H4 (cell line): Measurements from ENCODE around the gene TIE1. TPM values are rescaled to one million over a fixed set of nuclear protein-coding genes. Genes with fewer than 3 reads are reported as not detected.
A peak's percentile ranks its signal among the peaks of the same experiment; 100 is the strongest.

Source experiments
- DNase-seq: peaks from one replicate; pipeline ENCODE4 v3.0.0-alpha.2; 2015; ENCODE audit warnings: low spot score
- total RNA-seq: library from RNA; depleted of rRNA; stranded (reverse); fragments of >200 nt; shearing (Covaris generic); gene quantifications from 2 replicates; pipeline ENCODE4 v1.2.3, GENCODE V29; 2014

TIE1 gene
- total RNA-seq, 1 experiment from 2014 or later, result 0.04 TPM

DNA sequence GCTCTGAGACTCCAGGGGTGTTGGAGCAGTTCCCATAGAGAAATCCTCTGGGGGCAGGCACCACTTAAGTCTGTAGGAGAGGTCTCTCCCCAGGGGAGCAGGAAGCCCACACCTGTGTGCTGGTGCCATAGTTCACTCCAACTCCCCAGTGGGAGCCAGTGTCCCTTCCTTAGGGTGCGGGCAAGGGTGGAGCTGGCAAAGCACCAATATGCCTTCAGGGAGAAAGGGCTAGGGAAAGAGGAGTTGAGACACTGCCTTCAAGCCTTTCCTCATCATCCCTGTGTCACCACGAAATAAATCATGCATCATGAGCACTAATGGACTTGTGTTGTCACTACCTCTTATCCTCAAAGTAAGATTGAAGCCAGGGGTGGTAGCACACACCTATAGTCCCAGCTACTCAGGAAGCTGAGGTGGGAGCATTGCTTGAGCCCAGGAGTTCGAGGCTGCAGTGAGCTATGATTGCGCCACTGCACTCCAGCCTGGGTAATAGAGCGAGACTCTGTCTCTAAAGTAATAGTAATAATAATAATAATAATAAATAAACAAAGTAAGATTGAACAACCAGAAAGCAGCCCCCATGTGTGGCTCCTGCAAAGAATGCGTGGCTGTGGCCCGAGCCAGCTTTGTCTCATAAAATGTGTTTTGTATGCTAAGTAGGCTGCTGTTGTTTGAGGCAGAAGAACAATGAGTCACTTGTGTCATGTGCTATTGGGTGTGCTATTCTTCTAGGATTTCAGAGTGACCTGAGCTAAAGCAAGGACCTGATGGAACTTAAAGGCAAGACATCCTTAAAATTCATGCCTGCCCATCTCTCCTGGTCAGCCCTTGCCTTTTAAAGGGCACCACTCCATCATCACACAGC is 6.7 kb upstream of the TIE1 start:
- DNase-seq, result peak; percentile 60

DNA sequence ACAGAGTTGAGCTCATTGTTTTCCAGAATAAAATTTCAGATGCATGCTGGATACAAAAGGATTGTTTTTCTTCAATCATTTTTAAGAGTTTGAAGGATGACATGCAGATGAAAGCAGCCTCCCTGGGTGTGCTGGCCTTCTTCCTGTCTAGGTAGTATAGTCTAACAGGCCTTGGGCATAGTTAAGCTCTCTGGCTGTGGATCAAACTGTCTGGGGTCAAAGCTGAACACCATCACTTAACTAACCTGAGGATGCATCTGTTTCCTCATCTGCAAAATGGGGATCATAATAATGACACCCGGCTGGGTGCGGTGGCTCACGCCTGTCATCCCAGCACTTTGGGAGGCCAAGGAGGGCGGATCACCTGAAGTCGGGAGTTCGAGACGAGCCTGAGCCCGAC is 6.0 kb upstream of the TIE1 start:
- no peak for DNase-seq

DNA sequence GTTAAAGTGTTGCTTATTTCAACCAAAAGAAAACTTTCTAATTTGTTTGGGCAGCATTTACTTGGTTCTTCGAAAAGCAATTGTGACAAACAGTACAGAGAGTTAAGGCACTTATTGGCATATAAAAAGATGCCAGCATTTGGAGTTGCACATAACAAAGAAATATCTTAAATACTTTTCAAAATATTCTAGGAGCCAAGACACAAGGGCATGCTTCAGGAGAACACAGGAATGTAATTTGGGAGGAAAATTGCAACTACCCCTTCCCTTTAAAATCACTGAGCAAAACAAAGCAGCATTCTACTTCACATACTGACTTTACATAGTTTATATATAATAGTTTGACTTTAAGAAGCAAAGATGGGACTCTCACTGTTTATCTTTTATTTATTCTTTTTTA is 4.6 kb upstream of the TIE1 start:
- no peak for DNase-seq

DNA sequence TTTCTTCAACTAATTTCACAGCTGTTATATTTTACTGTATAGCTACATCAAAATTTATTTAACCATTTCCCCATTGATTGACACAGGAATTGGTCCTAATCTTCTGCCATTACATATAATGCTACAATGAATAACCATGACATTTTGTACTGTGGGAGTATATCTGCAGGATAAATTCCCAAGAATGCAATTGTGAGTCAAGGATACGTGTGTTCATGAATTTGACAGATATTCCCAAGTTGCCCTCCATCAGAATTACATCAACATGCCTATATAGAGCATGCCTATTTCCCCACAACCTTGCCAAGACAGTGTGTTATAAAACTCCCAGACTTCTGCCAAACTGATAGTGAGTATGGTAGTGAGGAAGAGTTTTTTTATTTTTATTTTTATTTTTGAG is 2.7 kb upstream of the TIE1 start:
- no peak for DNase-seq

DNA sequence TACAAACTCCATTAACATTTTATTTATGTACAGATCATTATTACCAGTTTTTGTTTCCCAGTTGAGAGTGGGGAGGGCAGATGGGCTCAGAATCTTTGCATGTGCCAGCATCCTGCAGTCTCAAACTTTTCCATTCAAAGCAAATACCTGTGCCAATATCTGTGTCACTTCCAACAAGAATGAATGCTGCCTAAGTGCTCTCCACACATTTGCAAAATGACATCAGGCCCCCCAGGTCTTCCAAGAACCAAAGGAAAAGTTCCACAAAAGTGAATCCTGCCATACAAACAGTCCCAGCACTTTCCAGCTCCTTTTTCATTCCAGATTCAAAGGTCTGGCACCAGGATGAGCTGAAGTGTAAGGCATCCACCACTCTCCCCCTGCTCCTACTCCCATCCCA is 1.7 kb upstream of the TIE1 start:
- no peak for DNase-seq

DNA sequence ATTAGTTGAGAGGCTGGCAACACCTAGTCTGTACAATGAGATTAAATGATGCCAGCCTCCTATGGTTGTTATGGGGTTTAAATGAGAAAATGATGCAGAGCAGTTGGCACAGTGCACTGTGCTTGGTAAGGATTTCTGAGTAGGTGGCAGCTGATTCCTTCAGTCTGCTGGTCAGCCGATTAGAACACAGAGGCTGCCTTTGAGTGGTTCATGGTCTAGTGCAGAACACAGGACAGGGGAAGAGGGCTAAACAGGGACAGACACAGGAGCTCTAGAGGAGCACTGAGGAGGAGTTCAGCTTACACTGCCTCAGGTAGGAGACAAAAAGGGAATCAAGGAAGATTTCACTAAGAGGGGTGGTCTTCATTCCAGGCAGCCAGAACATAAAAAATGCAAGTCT is 1.4 kb downstream of the TIE1 start:
- DNase-seq, result no peak

DNA sequence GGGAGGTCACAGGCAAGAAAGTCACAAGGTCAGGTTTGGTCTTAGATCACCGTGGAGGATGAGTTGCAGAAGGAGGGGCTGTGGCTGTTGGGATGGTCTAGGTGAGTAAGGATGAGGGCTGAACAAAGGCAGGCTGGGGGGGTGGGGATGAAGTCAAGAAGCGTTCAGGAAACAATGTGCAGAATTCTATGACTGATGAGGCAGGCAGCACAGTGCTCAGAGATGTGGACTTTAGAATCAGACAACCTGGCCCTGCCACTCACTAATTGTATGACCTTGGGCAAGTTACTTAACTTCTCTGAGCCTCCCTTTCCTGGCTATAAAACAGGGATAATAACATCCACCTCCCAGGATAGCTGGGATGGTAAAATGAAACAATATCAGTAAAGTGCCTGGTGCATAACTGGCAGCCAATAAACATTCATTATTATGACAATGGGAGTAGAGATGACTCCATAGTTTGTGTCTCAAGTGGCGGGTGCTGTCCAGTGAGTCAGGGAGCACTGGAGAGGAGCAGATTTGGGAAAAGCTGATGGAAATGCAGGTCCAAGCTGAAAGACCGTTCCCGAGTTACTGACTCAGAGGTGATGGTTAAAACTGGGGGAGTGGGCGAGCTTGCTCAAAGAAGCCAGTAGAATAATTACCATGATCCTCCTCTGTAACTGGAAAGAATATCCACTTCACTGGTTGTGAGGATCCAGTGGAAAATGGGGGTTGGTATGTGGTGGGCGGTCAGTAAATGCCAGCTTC is 2.1 kb downstream of the TIE1 start:
- no peak for DNase-seq

DNA sequence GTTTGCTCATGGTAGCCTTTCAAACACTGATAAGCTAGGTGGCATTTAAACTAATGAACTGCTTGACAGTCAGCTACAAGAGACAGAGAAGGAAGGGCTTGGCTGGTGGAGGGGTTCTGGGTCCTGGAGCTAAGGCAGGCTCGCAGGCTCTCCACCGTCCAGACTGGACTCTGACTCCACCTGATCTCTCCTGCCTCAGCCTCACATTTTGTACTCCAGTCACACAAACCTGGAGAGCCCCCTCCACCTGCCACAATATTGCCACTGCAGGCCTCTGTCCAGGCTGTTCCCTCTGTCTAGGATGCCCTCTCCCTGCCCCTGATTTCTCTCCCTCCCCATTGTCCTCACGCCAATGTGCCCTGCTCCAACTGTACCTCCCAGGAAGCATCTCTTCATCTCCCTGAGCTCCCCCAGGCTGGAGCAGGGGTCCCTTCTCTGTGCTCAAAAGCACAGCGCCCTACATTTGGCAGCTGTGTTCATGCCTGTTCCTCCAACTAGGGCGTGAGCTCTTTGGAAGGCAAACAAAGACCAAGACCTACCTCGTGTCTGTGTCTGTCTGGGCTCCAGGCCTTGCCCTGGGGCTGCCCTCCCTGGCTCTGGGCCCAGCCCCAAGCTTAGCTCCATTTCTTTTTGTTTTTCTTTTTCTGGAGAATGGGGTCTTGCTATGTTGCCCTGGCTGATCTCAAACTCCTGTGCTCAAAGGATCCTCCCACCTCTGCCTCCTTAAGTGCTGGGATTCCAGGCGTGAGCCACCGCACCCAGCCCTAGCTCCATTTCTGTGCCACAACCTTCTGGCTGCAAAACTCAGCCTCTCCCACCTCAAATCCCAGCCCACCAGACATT is 2.9 kb downstream of the TIE1 start:
- DNase-seq, result no peak

DNA sequence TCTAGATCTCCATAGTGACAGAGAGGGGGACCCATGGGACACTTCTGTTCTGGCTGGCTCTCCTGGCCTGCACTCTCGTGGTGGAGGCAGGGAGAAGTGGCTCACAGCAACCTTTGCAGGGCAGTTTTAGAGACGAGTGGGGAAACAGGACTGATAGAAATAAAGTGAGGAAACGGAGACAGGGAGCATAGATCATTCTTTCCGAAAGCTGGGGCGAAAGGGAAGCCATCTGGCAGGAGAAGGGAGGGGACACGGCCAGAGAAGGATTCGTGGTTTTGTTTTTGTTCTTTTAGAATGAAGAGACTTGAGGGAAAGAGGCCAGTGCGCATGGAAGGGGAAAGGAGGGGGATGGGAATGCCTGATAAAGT is 3.5 kb downstream of the TIE1 start:
- no peak for DNase-seq

DNA sequence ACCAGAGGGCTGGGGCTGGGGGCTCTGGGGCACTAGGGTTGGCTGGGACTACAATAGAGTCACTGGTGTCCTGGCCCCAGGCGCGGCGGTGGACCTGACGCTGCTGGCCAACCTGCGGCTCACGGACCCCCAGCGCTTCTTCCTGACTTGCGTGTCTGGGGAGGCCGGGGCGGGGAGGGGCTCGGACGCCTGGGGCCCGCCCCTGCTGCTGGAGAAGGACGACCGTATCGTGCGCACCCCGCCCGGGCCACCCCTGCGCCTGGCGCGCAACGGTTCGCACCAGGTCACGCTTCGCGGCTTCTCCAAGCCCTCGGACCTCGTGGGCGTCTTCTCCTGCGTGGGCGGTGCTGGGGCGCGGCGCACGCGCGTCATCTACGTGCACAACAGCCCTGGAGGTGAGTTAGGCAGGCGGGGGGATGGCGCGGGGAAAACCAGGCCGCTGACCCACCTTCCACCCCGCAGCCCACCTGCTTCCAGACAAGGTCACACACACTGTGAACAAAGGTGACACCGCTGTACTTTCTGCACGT is 4.1 kb downstream of the TIE1 start:
- DNase-seq, result no peak

DNA sequence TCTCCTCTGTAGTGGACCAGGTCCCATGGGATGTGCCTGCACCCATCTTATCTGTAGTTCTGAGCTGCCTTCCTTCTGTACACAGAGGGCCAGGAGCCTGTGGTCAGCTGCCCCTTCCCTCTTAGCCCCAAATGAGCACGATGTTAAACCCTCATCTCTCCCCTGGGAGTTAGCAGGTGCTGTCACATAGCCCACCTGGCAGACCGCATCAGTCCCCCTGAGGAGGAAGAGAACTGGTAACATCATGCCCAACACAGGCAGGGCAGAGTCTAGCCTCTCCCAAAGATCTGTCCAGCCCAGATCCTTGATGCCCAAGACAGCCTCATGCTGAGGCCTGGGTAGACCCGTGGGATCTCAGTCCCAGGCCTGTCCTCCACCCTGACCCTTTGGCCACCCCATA is 4.7 kb downstream of the TIE1 start:
- no peak for DNase-seq

DNA sequence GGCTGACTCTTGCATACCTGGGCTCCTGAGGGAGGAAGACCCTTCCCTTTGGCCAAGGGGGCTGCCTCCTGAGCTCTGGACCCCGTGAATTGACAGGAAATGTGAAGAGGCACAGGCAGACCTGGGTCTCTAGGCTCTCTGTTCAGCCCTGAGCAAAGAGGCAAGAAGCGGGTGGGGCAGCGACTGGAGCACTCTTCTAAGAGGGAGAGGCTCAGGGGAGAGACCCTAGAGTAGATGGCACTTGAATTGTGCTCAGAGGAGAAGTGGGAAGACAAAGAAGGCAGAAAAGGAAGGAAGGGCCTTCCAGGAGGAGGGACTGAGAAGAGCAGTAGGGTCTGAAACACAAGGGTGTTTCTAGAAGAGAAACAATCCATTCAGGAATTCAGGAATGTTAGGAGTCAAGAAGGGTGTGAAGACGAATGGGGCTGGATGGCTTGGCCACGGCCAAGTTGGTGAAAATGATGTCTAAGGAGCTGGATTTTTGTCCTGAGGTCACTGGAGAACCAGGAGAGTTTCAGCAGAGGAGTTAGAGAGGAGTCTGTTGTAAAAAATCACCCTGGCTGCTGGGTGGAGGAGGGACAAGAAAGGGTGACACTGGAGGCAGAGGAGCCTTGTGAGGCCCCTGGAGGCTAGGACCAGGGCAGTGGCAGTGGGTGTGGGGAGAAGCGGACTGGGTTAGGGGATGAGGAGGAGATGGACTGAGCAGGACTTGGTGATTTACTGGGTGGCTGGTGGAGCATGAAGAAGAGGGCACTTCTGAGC is 5.3 kb downstream of the TIE1 start:
- DNase-seq, result no peak

DNA sequence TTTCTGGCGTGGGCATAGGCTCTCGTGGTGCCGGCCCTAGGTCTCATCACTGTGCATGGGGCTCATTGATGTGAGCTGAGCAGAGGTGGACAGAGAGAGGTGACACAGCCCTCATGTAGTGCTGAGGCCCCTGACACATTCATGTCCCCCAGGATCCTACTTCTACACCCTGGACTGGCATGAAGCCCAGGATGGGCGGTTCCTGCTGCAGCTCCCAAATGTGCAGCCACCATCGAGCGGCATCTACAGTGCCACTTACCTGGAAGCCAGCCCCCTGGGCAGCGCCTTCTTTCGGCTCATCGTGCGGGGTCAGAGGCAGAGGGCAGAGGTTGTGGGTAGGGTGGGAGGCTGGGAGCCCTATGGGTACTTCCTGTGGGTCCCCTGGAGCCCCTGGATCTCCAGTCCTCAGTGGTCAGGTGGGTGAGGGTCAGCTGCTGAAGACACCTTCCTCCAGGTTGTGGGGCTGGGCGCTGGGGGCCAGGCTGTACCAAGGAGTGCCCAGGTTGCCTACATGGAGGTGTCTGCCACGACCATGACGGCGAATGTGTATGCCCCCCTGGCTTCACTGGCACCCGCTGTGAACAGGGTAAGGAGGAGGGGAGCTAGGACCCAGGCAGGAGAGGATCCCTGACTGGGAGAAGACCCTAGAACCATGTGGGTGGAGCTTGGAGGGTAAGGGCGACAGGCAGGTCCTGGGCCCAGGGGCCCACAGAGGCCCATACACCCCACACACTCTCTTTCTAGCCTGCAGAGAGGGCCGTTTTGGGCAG is 6.1 kb downstream of the TIE1 start:
- DNase-seq, result no peak

DNA sequence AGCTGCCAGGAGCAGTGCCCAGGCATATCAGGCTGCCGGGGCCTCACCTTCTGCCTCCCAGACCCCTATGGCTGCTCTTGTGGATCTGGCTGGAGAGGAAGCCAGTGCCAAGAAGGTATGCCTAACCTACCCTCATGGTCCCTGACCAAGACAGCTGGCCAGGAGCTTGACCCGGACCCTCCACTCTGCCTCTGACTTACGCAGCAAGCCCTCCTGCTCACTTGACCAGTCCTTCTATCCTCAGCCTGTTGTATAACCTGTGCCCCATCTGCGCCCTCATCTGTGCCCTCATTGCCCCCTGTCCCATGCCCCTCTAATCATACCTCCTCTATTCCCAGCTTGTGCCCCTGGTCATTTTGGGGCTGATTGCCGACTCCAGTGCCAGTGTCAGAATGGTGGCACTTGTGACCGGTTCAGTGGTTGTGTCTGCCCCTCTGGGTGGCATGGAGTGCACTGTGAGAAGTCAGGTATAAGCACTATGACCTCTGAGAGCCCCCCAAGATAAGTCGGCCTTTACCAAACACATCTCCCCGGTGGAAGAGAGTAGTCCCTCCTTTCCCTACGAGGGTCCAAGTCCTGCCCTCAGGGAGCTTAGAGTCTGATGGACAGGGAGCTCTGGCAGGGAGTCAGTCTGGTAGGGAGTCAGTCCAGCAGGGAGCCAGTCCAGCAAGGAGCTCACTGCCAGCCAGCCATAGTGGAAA is 6.8 kb downstream of the TIE1 start:
- no peak for DNase-seq

DNA sequence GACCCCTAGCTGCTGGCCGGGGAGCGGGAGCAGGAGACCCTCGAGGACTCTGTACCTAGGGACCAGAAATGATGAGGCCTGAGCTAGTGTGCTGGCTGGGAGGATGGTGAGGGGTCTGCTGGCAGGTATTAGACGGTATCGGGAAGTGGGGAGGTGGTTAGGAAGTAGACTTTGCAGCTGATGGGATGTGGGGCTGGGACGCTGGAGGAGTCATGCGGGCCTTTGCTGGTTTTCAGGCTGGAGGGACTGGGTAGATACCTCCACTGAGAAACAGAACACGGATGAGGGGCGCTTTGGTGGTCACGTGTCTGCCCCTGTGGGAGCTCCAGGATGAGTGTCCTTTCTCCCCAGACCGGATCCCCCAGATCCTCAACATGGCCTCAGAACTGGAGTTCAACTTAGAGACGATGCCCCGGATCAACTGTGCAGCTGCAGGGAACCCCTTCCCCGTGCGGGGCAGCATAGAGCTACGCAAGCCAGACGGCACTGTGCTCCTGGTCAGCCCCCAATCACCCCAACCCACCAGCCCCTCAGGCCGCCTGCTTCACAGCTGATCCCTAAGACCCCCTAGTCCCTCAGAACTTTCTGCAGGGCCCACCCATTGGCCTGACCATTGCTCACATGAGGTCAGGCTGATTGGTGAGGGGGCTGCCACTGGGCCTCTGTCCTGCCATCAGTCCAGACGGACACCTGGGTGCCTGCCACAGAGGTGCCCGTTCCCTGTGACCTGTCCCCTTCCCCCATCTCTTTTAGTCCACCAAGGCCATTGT is 8.0 kb downstream of the TIE1 start:
- no peak for DNase-seq

DNA sequence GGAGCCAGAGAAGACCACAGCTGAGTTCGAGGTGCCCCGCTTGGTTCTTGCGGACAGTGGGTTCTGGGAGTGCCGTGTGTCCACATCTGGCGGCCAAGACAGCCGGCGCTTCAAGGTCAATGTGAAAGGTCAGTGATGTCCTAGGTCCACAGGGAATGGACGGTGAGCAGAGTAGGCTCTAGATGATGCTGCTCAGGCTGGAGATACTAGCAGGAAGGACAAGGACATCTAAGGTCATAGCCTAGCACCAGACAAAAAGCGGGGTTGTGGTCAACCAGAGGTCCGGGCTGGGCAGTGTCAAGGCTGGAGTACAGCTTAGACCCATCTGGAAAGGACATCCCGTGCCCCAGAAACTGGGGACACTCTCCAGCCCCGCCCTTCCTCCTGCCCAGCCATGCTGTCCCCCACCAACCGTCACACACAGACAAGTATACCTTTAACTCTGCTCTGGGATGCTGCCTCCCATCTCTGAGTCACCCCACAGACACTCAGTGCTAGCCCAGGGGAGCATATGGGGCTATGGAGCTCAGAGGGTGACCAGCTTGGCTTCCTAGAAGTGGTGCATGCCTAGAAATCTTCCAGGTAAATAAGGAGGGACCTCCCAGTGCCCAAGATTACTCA is 8.7 kb downstream of the TIE1 start:
- DNase-seq, result no peak

DNA sequence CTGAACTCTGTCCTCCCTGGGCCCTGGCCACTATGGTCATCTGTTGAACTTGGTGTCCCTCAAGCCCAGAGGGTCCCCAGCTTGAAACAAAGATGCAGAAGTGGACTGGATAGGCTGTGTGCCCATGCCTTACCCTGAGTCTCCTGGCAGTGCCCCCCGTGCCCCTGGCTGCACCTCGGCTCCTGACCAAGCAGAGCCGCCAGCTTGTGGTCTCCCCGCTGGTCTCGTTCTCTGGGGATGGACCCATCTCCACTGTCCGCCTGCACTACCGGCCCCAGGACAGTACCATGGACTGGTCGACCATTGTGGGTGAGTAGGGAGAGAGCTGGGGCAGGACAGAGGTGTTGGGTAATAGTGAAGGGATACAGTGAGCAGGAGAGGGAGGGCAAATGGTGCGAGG is 10.7 kb downstream of the TIE1 start:
- no peak for DNase-seq

DNA sequence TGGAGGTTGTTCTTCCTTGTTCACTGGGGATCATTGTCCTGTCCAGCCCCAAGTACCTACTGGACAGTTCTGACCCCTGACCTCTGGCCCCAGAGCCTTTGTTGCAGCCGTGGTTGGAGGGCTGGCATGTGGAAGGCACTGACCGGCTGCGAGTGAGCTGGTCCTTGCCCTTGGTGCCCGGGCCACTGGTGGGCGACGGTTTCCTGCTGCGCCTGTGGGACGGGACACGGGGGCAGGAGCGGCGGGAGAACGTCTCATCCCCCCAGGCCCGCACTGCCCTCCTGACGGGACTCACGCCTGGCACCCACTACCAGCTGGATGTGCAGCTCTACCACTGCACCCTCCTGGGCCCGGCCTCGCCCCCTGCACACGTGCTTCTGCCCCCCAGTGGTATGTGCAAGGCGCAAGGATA is 11.4 kb downstream of the TIE1 start:
- no peak for DNase-seq
